Panc1 (cell line): ENCODE measurements around the gene CINP. TPM values are rescaled to one million over a fixed set of nuclear protein-coding genes. Genes with fewer than 3 reads are reported as not detected.
"Not testable (repeated sequence)": the region's sequence is repeated elsewhere in the genome, so short reads cannot be mapped to it uniquely, and the experiment has no call there.

Experiments
- ATAC-seq: fragments of 200-7000 bp; cut with Tn5 transposase; 2 replicates; pipeline ENCODE4 v1.9.1; 2020; ENCODE audit warnings: mild to moderate bottlenecking, moderate library complexity
- BruUV-seq: library from RNA; stranded (reverse); fragments of 400-500 nt; replicated peaks from 2 replicates; lab custom pipeline; 2021; lab: Mats Ljungman, UMichigan
- CTCF ChIA-PET: fragments of 300-600 bp; sonication (Branson Sonifier 250); formaldehyde crosslinking; loops from one replicate; lab custom pipeline; 2022; ENCODE audit warnings: antibody characterized with exemption; lab: Charles Lee
- POLR2A ChIA-PET: fragments of 300-600 bp; sonication (Branson Sonifier 250); formaldehyde crosslinking; loops from one replicate; lab custom pipeline; 2022; ENCODE audit warnings: antibody characterized with exemption; lab: Charles Lee
- DNase-seq: peaks from one replicate; pipeline ENCODE4 v3.0.0-alpha.2; 2010; ENCODE audit warnings: low read depth, low spot score
- H3K27ac ChIP-seq: 2 replicates; pipeline ENCODE4 v1.5.1; 2011; ENCODE audit warnings: mild to moderate bottlenecking, low read length, inconsistent platforms
- H3K27me3 ChIP-seq: fragments of 200-500 bp; sonication (Bioruptor generic); 2 replicates; pipeline ENCODE4 v1.6.0; 2014; ENCODE audit warnings: low read length, inconsistent platforms; ENCODE audit not compliant: control insufficient read depth, insufficient read depth
- H3K36me3 ChIP-seq: fragments of 200-500 bp; sonication (Bioruptor generic); 2 replicates; pipeline ENCODE4 v1.5.1; 2014; ENCODE audit warnings: inconsistent platforms, mild to moderate bottlenecking, low read length, moderate library complexity; ENCODE audit not compliant: control insufficient read depth, insufficient read depth
- H3K4me1 ChIP-seq: 2 replicates; pipeline ENCODE4 v1.5.1; 2011; ENCODE audit warnings: inconsistent platforms, mild to moderate bottlenecking, low read length, moderate library complexity; ENCODE audit not compliant: control insufficient read depth, insufficient read depth
- H3K4me3 ChIP-seq, 2 experiments: 2 replicates each; pipeline ENCODE4 v1.5.1; 2011 to 2012; ENCODE audit warnings: low read depth in 2 of 2, low read length in 2 of 2, mild to moderate bottlenecking in 2 of 2, inconsistent platforms in 1 of 2, moderate library complexity in 1 of 2
- H3K9me3 ChIP-seq: fragments of 200-500 bp; sonication (Bioruptor generic); 2 replicates; pipeline ENCODE4 v1.5.1; 2014; ENCODE audit warnings: low read depth, mild to moderate bottlenecking, inconsistent platforms, low read length, moderate library complexity; ENCODE audit not compliant: control insufficient read depth, insufficient read depth
- POLR2AphosphoS5 ChIP-seq: IDR thresholded peaks from 2 replicates; pipeline ENCODE4 v1.6.1; 2012; ENCODE audit warnings: mild to moderate bottlenecking, low read depth, low read length, moderate library complexity
- REST ChIP-seq, 2 experiments: IDR thresholded peaks; 2 replicates each; pipeline ENCODE4 v1.6.1; 2011 to 2012; ENCODE audit warnings: low read depth in 2 of 2, control low read depth in 1 of 2, low read length in 1 of 2, mild to moderate bottlenecking in 1 of 2, moderate library complexity in 1 of 2; ENCODE audit not compliant: insufficient read depth in 1 of 2
- SIN3A ChIP-seq: IDR thresholded peaks from 2 replicates; pipeline ENCODE4 v1.6.1; 2012; ENCODE audit warnings: low read depth, mild to moderate bottlenecking, low read length, moderate library complexity, borderline replicate concordance; ENCODE audit not compliant: insufficient read depth
- TCF7L2 ChIP-seq: IDR thresholded peaks from 2 replicates; pipeline ENCODE4 v1.6.1; 2011; ENCODE audit warnings: mild to moderate bottlenecking, low read depth, low read length, inconsistent platforms
- in situ Hi-C: cut with HindIII; loops from 2 replicates; pipeline ENCODE4 v1.10.0; 2016; ENCODE audit warnings: low sequenced_read_pairs, low pct_unique_long_range_greater_than_20kb
- intact Hi-C: fragments of 100-400 bp; cut with micrococcal nuclease; formaldehyde crosslinking; loops from one replicate; pipeline ENCODE4 v1.10.0; 2022; ENCODE audit not compliant: unreplicated experiment
- total RNA-seq: library from RNA; stranded (reverse); gene quantifications from one replicate; pipeline ENCODE4 v1.2.1, GENCODE V29; 2021; ENCODE audit not compliant: unreplicated experiment
- TF ChIP-seq, protein P1 (sequence below): fragments of 450-650 bp; IDR thresholded peaks from 2 replicates; pipeline ENCODE4 v1.5.1; 2017; ENCODE audit warnings: mild to moderate bottlenecking

The CINP gene
- total RNA-seq, 1 experiment from 2014 or later = 28.3 TPM

DNA sequence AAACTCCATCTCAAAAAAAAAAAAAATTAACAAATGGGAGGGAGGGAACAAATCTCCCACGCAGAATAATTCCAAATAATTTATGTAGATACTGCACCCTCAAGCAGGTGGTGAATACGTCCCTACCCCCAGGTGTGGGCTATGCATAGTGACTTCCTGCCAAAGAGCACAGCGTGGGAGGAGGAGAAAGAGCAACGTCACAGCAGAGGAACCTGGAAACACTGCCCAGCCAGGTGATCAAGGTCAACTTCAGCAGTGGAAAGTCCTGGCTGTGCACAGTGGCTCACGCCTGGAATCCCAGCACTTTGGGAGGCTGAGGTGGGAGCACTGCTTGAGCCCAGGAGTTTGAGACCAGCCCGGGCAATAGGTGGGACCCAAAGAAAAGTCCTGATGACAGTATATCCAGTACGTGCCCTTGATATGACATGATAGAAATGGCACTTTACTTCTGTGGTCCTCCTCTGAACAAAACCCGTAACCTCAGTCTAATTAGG is 9.5 kb downstream of the CINP start:
- ATAC-seq (no peak), DNase-seq (no peak)
- Histone ChIP-seq H3K27me3 (no peaks in the 10 kb centered on the region), H3K4me1 (no peaks in the 10 kb centered on the region), H3K4me3 (no peak overlapping the region), H3K9me3 (no peaks in the 10 kb centered on the region), H3K27ac (no peak overlapping the region), H3K36me3 (no peaks in the 10 kb centered on the region)
- no peak for TF ChIP-seq REST (IDR thresholded peaks at IDR 0.05; ENCODE audit: insufficient read depth in 1 of 2, low read depth in 2 of 2, low read length in 1 of 2)
- no peak for TF ChIP-seq SIN3A
- TF ChIP-seq TCF7L2 = no peak
- TF ChIP-seq, protein P1, sequence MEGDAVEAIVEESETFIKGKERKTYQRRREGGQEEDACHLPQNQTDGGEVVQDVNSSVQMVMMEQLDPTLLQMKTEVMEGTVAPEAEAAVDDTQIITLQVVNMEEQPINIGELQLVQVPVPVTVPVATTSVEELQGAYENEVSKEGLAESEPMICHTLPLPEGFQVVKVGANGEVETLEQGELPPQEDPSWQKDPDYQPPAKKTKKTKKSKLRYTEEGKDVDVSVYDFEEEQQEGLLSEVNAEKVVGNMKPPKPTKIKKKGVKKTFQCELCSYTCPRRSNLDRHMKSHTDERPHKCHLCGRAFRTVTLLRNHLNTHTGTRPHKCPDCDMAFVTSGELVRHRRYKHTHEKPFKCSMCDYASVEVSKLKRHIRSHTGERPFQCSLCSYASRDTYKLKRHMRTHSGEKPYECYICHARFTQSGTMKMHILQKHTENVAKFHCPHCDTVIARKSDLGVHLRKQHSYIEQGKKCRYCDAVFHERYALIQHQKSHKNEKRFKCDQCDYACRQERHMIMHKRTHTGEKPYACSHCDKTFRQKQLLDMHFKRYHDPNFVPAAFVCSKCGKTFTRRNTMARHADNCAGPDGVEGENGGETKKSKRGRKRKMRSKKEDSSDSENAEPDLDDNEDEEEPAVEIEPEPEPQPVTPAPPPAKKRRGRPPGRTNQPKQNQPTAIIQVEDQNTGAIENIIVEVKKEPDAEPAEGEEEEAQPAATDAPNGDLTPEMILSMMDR = no peak
- no peak for TF ChIP-seq POLR2AphosphoS5
- ChIA-PET CTCF (no interaction called here), POLR2A (interaction anchor here (0.6 kb wide), 1 partner anchor 21 kb away, joined by 4 read pairs; no protein-coding TSS in a partner anchor)
- in situ Hi-C loops (no loop called here), intact Hi-C loops (no loop called here)
- no TSS peak for BruUV-seq

DNA sequence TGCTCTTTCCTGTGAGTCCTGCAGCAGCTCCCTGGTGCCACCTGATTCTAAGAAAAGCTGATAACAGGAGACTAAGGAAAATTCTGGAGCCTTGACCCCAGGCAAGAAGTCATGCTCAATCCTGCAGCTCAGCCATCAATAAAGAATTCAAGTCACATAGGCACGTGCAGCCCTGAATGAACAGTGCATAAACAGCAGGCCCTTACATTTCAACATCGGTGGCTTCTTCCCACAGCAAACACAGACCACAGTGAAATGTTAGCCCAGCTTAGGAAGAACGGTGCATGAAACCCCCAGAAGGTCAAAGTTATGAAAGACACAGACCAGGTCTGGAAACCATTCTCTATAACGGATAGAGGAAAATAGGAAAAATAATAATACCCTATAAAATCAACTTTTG is 10.5 kb downstream of the CINP start:
- CTCF ChIA-PET = no interaction called here
- no peaks in the 10 kb centered on the region for H3K4me1 ChIP-seq
- H3K27me3 ChIP-seq = no peaks in the 10 kb centered on the region
- in situ Hi-C loops = no loop called here
- no peaks in the 10 kb centered on the region for H3K9me3 ChIP-seq
- H3K27ac ChIP-seq = no peak overlapping the region
- no peak overlapping the region for H3K4me3 ChIP-seq
- no peak for ATAC-seq
- intact Hi-C loops = no loop called here
- POLR2A ChIA-PET = interaction anchor here (0.6 kb wide), 1 partner anchor 20 kb away, joined by 4 read pairs; no protein-coding TSS in a partner anchor
- no peak for TF ChIP-seq POLR2AphosphoS5
- no peak for TF ChIP-seq REST (IDR thresholded peaks at IDR 0.05; ENCODE audit: insufficient read depth in 1 of 2, low read depth in 2 of 2, low read length in 1 of 2)
- no peak for TF ChIP-seq TCF7L2
- TF ChIP-seq, protein P1 = no peak
- TF ChIP-seq SIN3A = no peak
- BruUV-seq = no TSS peak
- H3K36me3 ChIP-seq = no peaks in the 10 kb centered on the region
- no peak for DNase-seq

DNA sequence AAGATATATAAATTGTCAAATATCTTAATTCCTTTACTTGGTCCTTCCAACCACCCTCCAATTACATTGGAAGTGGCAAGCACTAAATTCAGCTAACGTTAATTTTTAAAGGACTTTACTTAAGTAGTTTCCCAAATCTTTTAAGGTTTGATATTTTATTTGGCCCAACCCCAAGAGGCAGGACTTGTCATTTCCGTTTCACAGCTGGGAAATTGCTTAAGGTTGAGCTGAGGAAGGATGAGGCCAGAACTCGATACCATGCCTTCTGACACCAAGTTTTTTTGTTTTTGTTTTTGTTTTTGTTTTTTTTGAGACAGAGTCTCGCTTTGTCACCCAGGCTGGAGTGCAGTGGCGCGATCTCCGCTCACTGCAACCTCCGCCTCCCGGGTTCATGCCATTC is 11.1 kb downstream of the CINP start:
- DNase-seq, H3K27me3 ChIP-seq, CTCF ChIA-PET, H3K9me3 ChIP-seq, H3K4me3 ChIP-seq, H3K4me1 ChIP-seq, in situ Hi-C loops, BruUV-seq, ATAC-seq, H3K27ac ChIP-seq, H3K36me3 ChIP-seq, POLR2A ChIA-PET, intact Hi-C loops: not testable (repeated sequence)
